Right lobe of liver (tissue), 4 donors: ENCODE measurements around the gene ROPN1B.

ENCODE experiments used
- POLR2A ChIP-seq: fragments of 450-650 bp; IDR thresholded peaks from one replicate; pipeline ENCODE4 v1.6.1; 2017; ENCODE audit warnings: antibody characterized with exemption, mild to moderate bottlenecking
- TF ChIP-seq, protein P1 (sequence below), 4 donors: fragments of 200-600 bp in 3 of 4; fragments of 450-650 bp in 1 of 4; IDR thresholded peaks; one replicate each; pipeline versions ENCODE4 v1.5.1 to v1.8.0; 2016 to 2022; ENCODE audit warnings: antibody characterized with exemption in 4 of 4, mild to moderate bottlenecking in 2 of 4
- donor health status: DM: no; HTN: no; CAD: no.
- donor health status: DM: no; HTN: no; CAD: no.
- donor health status: DM: no; HTN: yes; CAD: no.

DNA sequence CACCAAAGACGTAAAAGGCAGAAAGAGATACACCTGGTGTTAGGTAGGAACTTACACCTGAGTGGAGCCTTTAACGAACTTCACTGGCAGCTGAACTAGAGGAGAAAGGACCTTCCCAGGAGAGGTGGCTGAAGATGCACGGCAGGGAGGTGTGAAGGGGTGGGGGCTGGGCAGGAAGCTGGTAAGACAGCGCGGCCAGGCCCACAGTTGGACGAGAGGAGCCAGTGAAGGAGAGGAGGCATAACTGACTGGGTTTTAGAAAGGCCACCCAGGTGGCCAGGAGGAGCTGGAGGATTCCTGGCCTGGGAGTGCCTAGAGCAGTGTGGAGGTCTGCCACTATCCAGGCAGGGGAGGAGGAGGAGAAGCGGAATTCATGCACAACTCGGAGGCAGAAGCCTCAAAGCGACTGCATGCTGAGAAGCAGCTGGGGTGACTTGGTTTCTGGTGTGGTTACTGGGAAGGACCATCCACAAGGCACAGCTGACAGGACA is 63.0 kb downstream of the ROPN1B start:
- TF ChIP-seq, protein P1, sequence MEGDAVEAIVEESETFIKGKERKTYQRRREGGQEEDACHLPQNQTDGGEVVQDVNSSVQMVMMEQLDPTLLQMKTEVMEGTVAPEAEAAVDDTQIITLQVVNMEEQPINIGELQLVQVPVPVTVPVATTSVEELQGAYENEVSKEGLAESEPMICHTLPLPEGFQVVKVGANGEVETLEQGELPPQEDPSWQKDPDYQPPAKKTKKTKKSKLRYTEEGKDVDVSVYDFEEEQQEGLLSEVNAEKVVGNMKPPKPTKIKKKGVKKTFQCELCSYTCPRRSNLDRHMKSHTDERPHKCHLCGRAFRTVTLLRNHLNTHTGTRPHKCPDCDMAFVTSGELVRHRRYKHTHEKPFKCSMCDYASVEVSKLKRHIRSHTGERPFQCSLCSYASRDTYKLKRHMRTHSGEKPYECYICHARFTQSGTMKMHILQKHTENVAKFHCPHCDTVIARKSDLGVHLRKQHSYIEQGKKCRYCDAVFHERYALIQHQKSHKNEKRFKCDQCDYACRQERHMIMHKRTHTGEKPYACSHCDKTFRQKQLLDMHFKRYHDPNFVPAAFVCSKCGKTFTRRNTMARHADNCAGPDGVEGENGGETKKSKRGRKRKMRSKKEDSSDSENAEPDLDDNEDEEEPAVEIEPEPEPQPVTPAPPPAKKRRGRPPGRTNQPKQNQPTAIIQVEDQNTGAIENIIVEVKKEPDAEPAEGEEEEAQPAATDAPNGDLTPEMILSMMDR (IDR thresholded peaks at IDR 0.05), result no peak
- TF ChIP-seq POLR2A, result no peak
